HepG2 (cell line): ENCODE measurements around the gene WDR6. TPM values are rescaled to one million over a fixed set of nuclear protein-coding genes. Genes with fewer than 3 reads are reported as not detected.

Source experiments
- CREBL2 ChIP-seq: sonication (generic); formaldehyde crosslinking; IDR thresholded peaks from 2 replicates; pipeline ENCODE4 v1.8.1; 2023; ENCODE audit warnings: missing genetic modification reagents, mild to moderate bottlenecking, borderline replicate concordance
- ISL2 ChIP-seq: sonication (generic); formaldehyde crosslinking; IDR thresholded peaks from 2 replicates; pipeline ENCODE4 v1.5.0; 2020; ENCODE audit warnings: missing genetic modification reagents
- KAT8 ChIP-seq: IDR thresholded peaks from 2 replicates; pipeline ENCODE4 v1.6.1; 2016; ENCODE audit warnings: missing genetic modification reagents, missing compliant biosample characterization
- RNF2 ChIP-seq: fragments of 450-650 bp; conservative IDR thresholded peaks from 2 replicates; pipeline ENCODE4 v1.6.1; 2016; ENCODE audit warnings: low read depth
- SMAD9 ChIP-seq: sonication (generic); formaldehyde crosslinking; IDR thresholded peaks from 2 replicates; pipeline ENCODE4 v1.5.1; 2020; ENCODE audit warnings: mild to moderate bottlenecking, missing genetic modification reagents
- SP4 ChIP-seq: sonication (generic); formaldehyde crosslinking; IDR thresholded peaks from 2 replicates; pipeline ENCODE4 v1.8.1; 2023; ENCODE audit warnings: mild to moderate bottlenecking, missing genetic modification reagents
- SRF ChIP-seq: IDR thresholded peaks from 2 replicates; pipeline ENCODE4 v1.6.1; 2011; ENCODE audit warnings: mild to moderate bottlenecking, low read depth, low read length, moderate library complexity
- TRAFD1 ChIP-seq: sonication (generic); formaldehyde crosslinking; IDR thresholded peaks from 2 replicates; pipeline ENCODE4 v1.5.1; 2020; ENCODE audit warnings: missing genetic modification reagents, mild to moderate bottlenecking, borderline replicate concordance
- ZBTB10 ChIP-seq: sonication (generic); formaldehyde crosslinking; IDR thresholded peaks from 2 replicates; pipeline ENCODE4 v1.4.0; 2020; ENCODE audit warnings: missing genetic modification reagents, borderline replicate concordance
- ZBTB40 ChIP-seq, 2 experiments: fragments of 450-650 bp in 1 of 2; sonication (generic) in 1 of 2; formaldehyde crosslinking in 1 of 2; IDR thresholded peaks; 2 replicates each; pipeline versions ENCODE4 v1.6.1 to v1.8.0; 2016 to 2022; ENCODE audit warnings: antibody characterized with exemption in 1 of 2, mild to moderate bottlenecking in 1 of 2, missing genetic modification reagents in 1 of 2
- ZNF180 ChIP-seq: sonication (generic); formaldehyde crosslinking; IDR thresholded peaks from 2 replicates; pipeline ENCODE4 v1.4.0; 2020; ENCODE audit warnings: low read depth, missing genetic modification reagents, borderline replicate concordance
- ZNF7 ChIP-seq: IDR thresholded peaks from 2 replicates; pipeline ENCODE4 v1.6.1; 2016; ENCODE audit warnings: missing biosample characterization, missing genetic modification reagents
- polyA plus RNA-seq, 8 experiments: library from polyadenylated mRNA; depleted of rRNA in 3 of 8; stranded (reverse) in 7 of 8; unstranded in 1 of 8; fragments of >200 nt; fragmentation: Illumina TruSeq in 4 of 8; extraction: Trizol in 4 of 8; gene quantifications; 2 replicates each; pipeline versions ENCODE4 v1.2.1 to v1.2.3, GENCODE V29; 2011 to 2016; ENCODE audit warnings: low read depth in 4 of 8, missing spikeins in 1 of 8, mixed read lengths in 1 of 8; ENCODE audit not compliant: insufficient read depth in 1 of 8
- total RNA-seq, 5 experiments: library from RNA; depleted of rRNA; stranded (reverse); fragments of >200 nt; fragmentation: Illumina TruSeq; extraction: Trizol; gene quantifications; 2 replicates each; pipeline ENCODE4 v1.2.3, GENCODE V29; 2016; ENCODE audit warnings: low read depth in 1 of 5

Gene WDR6
- total and polyA plus RNA-seq, 2 of the 13 experiments (the other 11 are each of a cell fraction or from before 2014, with no cell fraction given), result 73.4 to 139 TPM

GRCh38 chr3:49017971-49018706, 10.9 kb downstream of the WDR6 start, which contains the start of gene DALRD3 (continued):
- no peak for TF ChIP-seq ZBTB40 (IDR thresholded peaks at IDR 0.05)
- peak; percentile 65; the same call in 1 of the 2 replicates for TF ChIP-seq ZBTB40 (CRISPR knock-in tag; IDR thresholded peaks at IDR 0.05)
- TF ChIP-seq ZBTB10 (CRISPR knock-in tag), result peak; percentile 58; the same call in 1 of the 2 replicates
- TF ChIP-seq SP4 (CRISPR knock-in tag), result no peak
- TF ChIP-seq CREBL2 (CRISPR knock-in tag), result no peak
- TF ChIP-seq RNF2, result no peak
- TF ChIP-seq SMAD9 (CRISPR knock-in tag), result no peak
- TF ChIP-seq ZNF180, result no peak
- no peak for TF ChIP-seq ZNF7 (CRISPR knock-in tag)
- peak; percentile 74 for TF ChIP-seq KAT8 (CRISPR knock-in tag)
- no peak for TF ChIP-seq TRAFD1 (CRISPR knock-in tag)
- no peak for TF ChIP-seq SRF
- TF ChIP-seq ISL2, result no peak
